HG02938 (cell line): ENCODE results near the gene GPR17.

Experiments used
- ATAC-seq: cut with Tn5 transposase; IDR thresholded peaks from one replicate; pipeline ENCODE4 v1.9.1; 2021; ENCODE audit warnings: mild to moderate bottlenecking, moderate library complexity; ENCODE audit not compliant: unreplicated experiment

Gene GPR17

GRCh38 chr2:127670055-127670956 is 24.4 kb downstream of the GPR17 start:
- no peak for ATAC-seq

GRCh38 chr2:127670957-127671290 is 25.0 kb downstream of the GPR17 start:
- ATAC-seq: no peak

GRCh38 chr2:127671557-127672302 is 25.8 kb downstream of the GPR17 start:
- no peak for ATAC-seq

- ATAC-seq: no peak
Observed at GRCh38 chr2:127672341-127673224, 26.6 kb downstream of the GPR17 start.

- no peak for ATAC-seq
Observed at GRCh38 chr2:127673291-127674069, 27.5 kb downstream of the GPR17 start.

- no peak for ATAC-seq
Observed at GRCh38 chr2:127674241-127675209, 28.6 kb downstream of the GPR17 start.

GRCh38 chr2:127675331-127676261 is 29.6 kb downstream of the GPR17 start, which contains the start of gene LIMS2:
TSS of gene LIMS2 (minus strand) at chr2:127675530. CDS start at chr2:127675024, 506 bp downstream.
- ATAC-seq: no peak

GRCh38 chr2:127676906-127677305 is 31.0 kb downstream of the GPR17 start:
- ATAC-seq: no peak

GRCh38 chr2:127678531-127678930 is 32.6 kb downstream of the GPR17 start:
- no peak for ATAC-seq

GRCh38 chr2:127678991-127679390 is 33.0 kb downstream of the GPR17 start:
- ATAC-seq: no peak

- no peak for ATAC-seq
Observed at GRCh38 chr2:127679680-127680361, 33.9 kb downstream of the GPR17 start.

GRCh38 chr2:127680706-127681287 is 34.8 kb downstream of the GPR17 start:
- no peak for ATAC-seq

GRCh38 chr2:127681288-127681804 is 35.4 kb downstream of the GPR17 start:
- ATAC-seq: no peak

- no peak for ATAC-seq
Observed at GRCh38 chr2:127681976-127682857, 36.3 kb downstream of the GPR17 start.

- no peak for ATAC-seq
Observed at GRCh38 chr2:127683056-127683455, 37.1 kb downstream of the GPR17 start.

GRCh38 chr2:127683757-127684156 is 37.8 kb downstream of the GPR17 start:
- ATAC-seq: no peak
